Measurements from ENCODE around the gene CRBN. TPM values are rescaled to one million over a fixed set of nuclear protein-coding genes. Genes with fewer than 3 reads are reported as not detected.
A peak's percentile ranks its signal among the peaks of the same experiment; 100 is the strongest.

CRBN gene
- total RNA-seq, 1 experiment from 2014 or later: 31.2 TPM

DNA sequence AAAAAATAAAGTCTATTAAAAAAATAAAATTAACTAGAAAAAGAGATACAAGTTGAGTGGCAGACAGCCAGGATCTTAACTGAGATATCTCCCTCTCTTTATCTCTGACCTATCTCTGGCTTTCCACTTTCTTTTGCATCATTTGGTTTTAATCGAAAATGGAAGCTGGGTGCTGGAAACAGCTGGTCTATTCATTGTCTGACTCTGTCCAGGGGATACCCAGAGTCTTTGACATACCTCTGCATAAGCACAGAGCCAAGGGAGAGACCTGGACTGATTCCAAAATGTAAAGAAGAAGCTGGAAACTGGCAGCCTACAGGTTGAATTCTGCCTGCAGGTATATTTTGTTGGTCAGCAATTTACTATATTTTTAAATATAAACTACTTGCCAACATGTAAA, 29.6 kb upstream of the CRBN start:
- no peaks in the 10 kb centered on the region for H3F3A ChIP-seq (ENCODE audit: low read length, unreplicated experiment)
- no peak overlapping the region for H3K4me2 ChIP-seq (ENCODE audit: low read length)
- H3K9me2 ChIP-seq (replicated peaks; ENCODE audit: low read length): no peaks in the 10 kb centered on the region
- H3K4me1 ChIP-seq (ENCODE audit: insufficient read depth, low read length): no peaks in the 10 kb centered on the region
- DNase-seq (no peak), ATAC-seq (no peak)
- no peaks in the 10 kb centered on the region for H3K36me3 ChIP-seq (ENCODE audit: low read depth, low read length)
- no peak overlapping the region for H3K4me3 ChIP-seq (ENCODE audit: low read length)
- ChIA-PET POLR2A (ENCODE audit: unreplicated experiment) (no interaction called here), CTCF (no interaction called here)
- H3K79me2 ChIP-seq (ENCODE audit: low read length): no peaks in the 10 kb centered on the region
- intact Hi-C loops (cut with micrococcal nuclease): no loop called here
- H4K20me1 ChIP-seq (ENCODE audit: low read length): no peaks in the 10 kb centered on the region
- no peak overlapping the region for H2AFZ ChIP-seq (ENCODE audit: low read length)
- no peak overlapping the region for H3K9ac ChIP-seq (ENCODE audit: low read length)
- no peak for TF ChIP-seq EZH2phosphoT487 (IDR thresholded peaks at IDR 0.05; ENCODE audit: borderline replicate concordance, low read length)
- no peak for TF ChIP-seq EZH2 (IDR thresholded peaks at IDR 0.05; ENCODE audit: low read length, unreplicated experiment)
- TF ChIP-seq, protein P1, sequence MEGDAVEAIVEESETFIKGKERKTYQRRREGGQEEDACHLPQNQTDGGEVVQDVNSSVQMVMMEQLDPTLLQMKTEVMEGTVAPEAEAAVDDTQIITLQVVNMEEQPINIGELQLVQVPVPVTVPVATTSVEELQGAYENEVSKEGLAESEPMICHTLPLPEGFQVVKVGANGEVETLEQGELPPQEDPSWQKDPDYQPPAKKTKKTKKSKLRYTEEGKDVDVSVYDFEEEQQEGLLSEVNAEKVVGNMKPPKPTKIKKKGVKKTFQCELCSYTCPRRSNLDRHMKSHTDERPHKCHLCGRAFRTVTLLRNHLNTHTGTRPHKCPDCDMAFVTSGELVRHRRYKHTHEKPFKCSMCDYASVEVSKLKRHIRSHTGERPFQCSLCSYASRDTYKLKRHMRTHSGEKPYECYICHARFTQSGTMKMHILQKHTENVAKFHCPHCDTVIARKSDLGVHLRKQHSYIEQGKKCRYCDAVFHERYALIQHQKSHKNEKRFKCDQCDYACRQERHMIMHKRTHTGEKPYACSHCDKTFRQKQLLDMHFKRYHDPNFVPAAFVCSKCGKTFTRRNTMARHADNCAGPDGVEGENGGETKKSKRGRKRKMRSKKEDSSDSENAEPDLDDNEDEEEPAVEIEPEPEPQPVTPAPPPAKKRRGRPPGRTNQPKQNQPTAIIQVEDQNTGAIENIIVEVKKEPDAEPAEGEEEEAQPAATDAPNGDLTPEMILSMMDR (conservative IDR thresholded peaks at IDR 0.05; ENCODE audit: low read depth, low read length): no peak
- 0 out of 2 replicates have a peak, but pooled peaks cover 6% of the 10 kb centered on the region for H3K27me3 ChIP-seq (ENCODE audit: low read length)
- no TSS peak for BruUV-seq (replicated peaks)
- no peaks in the 10 kb centered on the region for H3K9me3 ChIP-seq (ENCODE audit: low read length)
- H3K27ac ChIP-seq (ENCODE audit: low read length): no peak overlapping the region

DNA sequence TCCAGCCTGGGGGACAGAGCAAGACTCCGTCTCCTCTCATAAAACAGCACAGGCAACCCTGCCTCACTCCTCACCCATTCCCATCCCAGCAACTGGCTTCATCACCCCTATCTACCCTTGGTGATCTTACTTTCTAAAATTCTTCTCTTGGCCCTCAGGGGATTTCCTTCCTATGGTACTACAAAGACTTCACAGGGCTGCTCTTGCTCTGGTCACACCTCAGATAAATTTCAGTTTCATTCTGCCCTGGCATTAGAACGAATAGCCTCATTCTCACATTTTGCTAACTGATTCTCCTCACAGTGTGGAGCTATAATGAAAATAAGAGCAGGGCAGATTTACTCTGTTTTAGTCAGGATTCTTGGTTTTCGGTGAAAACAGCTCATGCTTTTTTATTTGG, 22.1 kb upstream of the CRBN start:
- Histone ChIP-seq H3F3A (ENCODE audit: low read length, unreplicated experiment) (no peaks in the 10 kb centered on the region), H3K9me2 (replicated peaks; ENCODE audit: low read length) (no peaks in the 10 kb centered on the region), H3K4me1 (ENCODE audit: insufficient read depth, low read length) (no peaks in the 10 kb centered on the region), H4K20me1 (ENCODE audit: low read length) (no peaks in the 10 kb centered on the region), H3K79me2 (ENCODE audit: low read length) (no peaks in the 10 kb centered on the region), H3K4me3 (ENCODE audit: low read length) (no peak overlapping the region), H3K9ac (ENCODE audit: low read length) (no peak overlapping the region), H3K27ac (ENCODE audit: low read length) (no peak overlapping the region), H3K36me3 (ENCODE audit: low read depth, low read length) (no peaks in the 10 kb centered on the region), H3K27me3 (ENCODE audit: low read length) (peaks cover 11% of the 10 kb centered on the region; the same call in 1 of the 2 replicates), H2AFZ (ENCODE audit: low read length) (no peak overlapping the region), H3K4me2 (ENCODE audit: low read length) (no peak overlapping the region), H3K9me3 (ENCODE audit: low read length) (no peaks in the 10 kb centered on the region)
- ATAC-seq: no peak
- BruUV-seq (replicated peaks): no TSS peak
- intact Hi-C loops (cut with micrococcal nuclease): loop anchor here (2.0 kb wide), 1 partner anchor 797 kb away; no protein-coding TSS in a partner anchor
- CTCF ChIA-PET: interaction anchor here (1.0 kb wide), 1 partner anchor 1070 kb away, joined by 3 read pairs; no protein-coding TSS in a partner anchor
- POLR2A ChIA-PET (ENCODE audit: unreplicated experiment): no interaction called here
- TF ChIP-seq EZH2phosphoT487 (IDR thresholded peaks at IDR 0.05; ENCODE audit: borderline replicate concordance, low read length) (no peak), EZH2 (IDR thresholded peaks at IDR 0.05; ENCODE audit: low read length, unreplicated experiment) (no peak)
- TF ChIP-seq, protein P1 (conservative IDR thresholded peaks at IDR 0.05; ENCODE audit: low read depth, low read length): no peak
- no peak for DNase-seq

DNA sequence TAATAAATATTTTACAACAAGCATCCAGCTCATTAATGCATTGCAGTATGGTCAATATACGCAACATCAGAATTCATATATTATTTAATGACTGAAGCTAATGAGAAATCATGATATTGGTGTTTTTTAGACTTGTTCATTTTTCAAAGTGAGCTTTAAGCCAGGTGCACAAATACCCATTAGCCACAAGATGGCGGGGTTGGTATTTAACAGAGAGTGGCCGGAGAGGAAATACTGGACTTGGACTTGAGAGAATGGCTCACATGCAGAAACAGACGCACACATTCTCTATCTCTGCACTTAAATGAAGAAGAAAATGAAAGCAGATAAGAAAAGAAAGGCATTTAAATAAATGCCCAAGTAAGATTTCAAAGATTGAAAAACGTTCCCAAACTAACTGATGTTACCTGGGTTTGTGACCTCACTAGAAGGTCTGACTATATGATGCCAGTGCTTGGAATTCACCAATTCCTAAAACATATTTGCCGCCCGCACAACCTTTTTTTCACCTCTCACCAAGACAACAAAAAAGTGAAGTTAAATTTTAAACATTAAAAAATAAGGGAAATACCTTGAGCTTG, 21.2 kb upstream of the CRBN start:
- no peaks in the 10 kb centered on the region for H3F3A ChIP-seq (ENCODE audit: low read length, unreplicated experiment)
- no peak for TF ChIP-seq EZH2phosphoT487 (IDR thresholded peaks at IDR 0.05; ENCODE audit: borderline replicate concordance, low read length)
- TF ChIP-seq, protein P1 (conservative IDR thresholded peaks at IDR 0.05; ENCODE audit: low read depth, low read length): peak; percentile 90
- no TSS peak for BruUV-seq (replicated peaks)
- no peak overlapping the region for H2AFZ ChIP-seq (ENCODE audit: low read length)
- no peaks in the 10 kb centered on the region for H3K9me3 ChIP-seq (ENCODE audit: low read length)
- H3K9me2 ChIP-seq (replicated peaks; ENCODE audit: low read length): no peaks in the 10 kb centered on the region
- H3K27ac ChIP-seq (ENCODE audit: low read length): no peak overlapping the region
- peak; percentile 72 for DNase-seq
- no peak overlapping the region for H3K4me2 ChIP-seq (ENCODE audit: low read length)
- ChIA-PET POLR2A (ENCODE audit: unreplicated experiment) (no interaction called here), CTCF (interaction anchor here (1.0 to 1.7 kb wide), 5 partner anchors 23 to 1095 kb away, joined by 4 to 13 read pairs (median 11); no protein-coding TSS in a partner anchor)
- no peaks in the 10 kb centered on the region for H3K79me2 ChIP-seq (ENCODE audit: low read length)
- intact Hi-C loops (cut with micrococcal nuclease): loop anchor here (1.0 to 2.0 kb wide), 3 partner anchors 798 to 1090 kb away; no protein-coding TSS in a partner anchor
- H3K27me3 ChIP-seq (ENCODE audit: low read length): peaks cover 11% of the 10 kb centered on the region; the same call in 1 of the 2 replicates
- H4K20me1 ChIP-seq (ENCODE audit: low read length): no peaks in the 10 kb centered on the region
- no peaks in the 10 kb centered on the region for H3K36me3 ChIP-seq (ENCODE audit: low read depth, low read length)
- no peak overlapping the region for H3K4me3 ChIP-seq (ENCODE audit: low read length)
- peak; percentile 75 for ATAC-seq
- no peak overlapping the region for H3K9ac ChIP-seq (ENCODE audit: low read length)
- no peaks in the 10 kb centered on the region for H3K4me1 ChIP-seq (ENCODE audit: insufficient read depth, low read length)
